GM19240 (cell line): ENCODE data around the gene TH.

Source experiments
- DNase-seq: peaks from one replicate; pipeline ENCODE4 v3.0.0; 2011; ENCODE audit warnings: low spot score; ENCODE audit not compliant: insufficient read length

The TH gene

DNA sequence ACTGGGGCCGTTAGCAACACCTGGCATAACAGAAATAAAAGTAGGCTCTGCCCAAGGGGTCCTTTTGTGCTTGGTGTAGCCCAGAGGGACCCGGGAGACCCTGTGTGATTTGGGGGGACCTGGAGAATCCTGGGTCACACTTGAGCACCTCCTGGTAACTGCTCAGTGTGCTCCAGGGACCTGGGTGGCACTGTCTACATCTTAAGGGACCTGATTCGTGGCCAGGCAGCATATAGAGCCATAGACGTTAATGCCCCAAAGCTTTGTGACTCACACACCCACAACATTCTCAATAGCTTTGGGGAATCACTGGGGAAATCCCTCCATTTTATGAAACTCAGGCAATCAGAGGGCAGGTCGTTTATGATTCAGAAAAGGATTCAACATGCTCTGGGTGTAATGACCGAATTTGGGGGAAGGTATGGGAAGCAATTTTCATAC lies 28.8 kb downstream of the TH start:
- DNase-seq, result no peak

DNA sequence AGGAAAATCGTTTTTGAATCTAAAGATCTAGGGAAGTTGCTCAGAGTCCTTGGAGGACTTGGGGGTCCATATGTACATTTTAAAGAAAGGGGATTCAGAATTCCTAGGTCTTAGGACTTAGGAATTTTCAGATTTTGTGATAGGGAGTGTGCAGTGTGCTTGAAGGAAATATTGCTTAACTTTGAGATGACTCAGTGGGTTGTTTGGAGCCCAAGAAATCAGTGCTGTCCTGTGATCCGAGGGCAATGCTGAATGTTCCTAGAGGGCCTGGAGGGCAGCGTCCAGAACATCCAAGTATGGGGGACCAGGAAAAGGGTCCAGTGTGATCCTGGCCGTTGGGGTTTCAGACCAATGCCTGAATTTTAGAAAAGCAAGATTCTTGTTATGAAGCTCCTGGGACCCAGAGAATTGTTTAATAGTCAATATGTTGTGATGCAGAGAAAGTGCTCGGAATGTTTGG lies 29.3 kb downstream of the TH start:
- no peak for DNase-seq

DNA sequence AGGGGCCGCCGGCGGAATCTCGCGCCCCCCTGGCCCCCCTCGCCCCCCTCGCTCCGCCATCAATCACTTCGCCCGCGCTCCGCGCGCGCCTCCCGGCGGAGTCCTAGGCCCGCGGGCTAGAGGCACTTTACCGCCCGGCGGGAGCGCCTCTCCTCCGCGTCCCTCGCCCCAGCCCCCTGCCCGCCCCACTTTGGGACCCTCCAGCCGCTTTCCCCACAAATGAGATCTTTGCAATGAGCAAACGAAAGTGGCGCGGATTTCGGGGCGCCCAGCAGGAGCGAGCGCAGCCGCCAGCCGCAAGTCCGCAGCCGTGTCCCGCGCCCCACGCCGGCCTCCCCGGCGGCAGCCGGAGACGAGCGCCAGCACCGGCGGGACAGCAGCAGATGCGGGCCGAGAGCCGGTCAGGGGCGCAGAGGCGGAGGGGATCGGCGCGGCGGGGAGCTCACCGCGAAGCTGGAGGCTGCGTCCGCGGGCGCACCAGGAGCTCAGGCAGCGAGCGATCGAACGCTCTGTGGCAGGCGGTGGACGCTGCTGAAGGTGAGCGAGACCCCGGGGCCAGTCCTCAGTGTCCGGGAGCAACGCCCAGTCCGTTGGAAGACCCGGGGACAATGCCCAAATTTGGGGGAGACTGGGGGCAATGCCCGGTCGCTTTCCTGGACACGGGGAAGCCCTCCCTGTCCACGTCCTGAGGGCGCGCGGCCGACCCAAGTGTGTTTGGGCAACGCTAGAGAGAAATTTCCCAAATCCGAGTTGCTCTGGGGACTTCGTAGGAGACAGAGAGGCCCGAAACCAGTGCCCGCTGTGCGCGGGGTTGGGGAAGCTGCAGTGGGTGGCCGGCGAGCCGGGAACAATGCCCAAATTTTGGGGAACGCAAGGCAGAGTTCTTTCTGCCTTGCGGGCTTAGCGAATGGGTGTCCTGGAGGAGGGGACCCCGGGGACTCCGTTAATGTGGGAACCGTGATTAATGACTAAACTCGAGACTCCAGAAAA lies 30.9 kb downstream of the TH start:
- no peak for DNase-seq

DNA sequence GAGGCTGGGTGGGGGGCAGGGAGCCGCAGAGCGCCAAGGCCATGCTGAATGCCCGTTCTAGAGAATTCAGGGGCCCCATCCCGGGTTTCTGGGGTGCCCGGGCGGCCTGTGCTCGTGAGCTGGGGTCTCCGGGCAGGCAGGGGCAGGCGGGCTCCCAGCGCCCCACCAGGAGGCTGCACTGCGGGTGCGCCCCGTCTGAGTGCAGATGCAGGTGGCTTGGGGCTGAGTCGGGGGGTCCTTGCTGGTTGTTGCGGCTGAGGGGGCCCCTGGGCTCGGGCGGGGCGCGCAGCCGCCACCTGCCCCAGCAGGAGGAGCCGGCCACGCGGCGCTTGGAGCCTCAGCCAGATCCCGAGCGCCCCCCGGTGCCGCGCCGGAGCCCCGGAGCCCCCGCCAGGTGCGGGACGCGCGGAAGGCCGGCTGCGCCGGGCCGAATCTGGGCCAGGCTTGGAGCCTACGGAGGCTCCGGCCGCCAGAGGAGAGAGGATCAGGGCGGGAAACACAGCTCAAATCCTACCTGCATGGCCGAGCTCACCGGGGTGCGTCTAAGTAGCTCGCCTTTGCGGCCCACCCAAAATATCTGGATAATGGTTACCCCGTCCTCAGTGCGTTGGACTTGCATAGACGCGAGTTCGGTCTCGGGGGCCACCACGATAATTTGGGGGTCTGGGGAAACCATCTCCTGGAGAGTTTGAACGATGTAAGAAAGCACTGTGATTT lies 31.8 kb downstream of the TH start:
- DNase-seq, result no peak

DNA sequence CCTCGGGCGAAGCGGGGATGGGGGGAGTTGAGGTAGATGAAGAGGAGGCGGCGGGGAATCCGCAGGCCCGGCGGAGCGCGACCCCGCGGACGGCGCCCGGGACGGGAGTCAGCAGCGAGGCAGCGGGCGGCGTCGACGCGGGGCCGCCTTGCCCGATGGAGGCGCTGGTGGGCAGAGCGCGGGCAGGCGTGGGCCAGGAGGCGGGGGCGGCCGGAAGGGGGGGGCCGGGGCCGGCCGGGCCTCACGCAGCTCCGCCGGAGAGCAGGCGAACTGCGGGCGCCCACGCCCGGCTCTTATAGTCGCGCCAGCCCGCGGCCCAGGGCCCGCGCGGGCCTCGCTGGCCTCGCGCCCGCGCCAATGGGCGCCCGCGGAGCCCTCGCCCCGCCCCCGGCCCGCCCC lies 32.5 kb downstream of the TH start, which contains the start of gene IGF2:
IGF2 (minus strand) TSS at position 267 of the 399 bp plus-strand sequence. CDS start 3,866 bp downstream, outside the sequence.
- no peak for DNase-seq

DNA sequence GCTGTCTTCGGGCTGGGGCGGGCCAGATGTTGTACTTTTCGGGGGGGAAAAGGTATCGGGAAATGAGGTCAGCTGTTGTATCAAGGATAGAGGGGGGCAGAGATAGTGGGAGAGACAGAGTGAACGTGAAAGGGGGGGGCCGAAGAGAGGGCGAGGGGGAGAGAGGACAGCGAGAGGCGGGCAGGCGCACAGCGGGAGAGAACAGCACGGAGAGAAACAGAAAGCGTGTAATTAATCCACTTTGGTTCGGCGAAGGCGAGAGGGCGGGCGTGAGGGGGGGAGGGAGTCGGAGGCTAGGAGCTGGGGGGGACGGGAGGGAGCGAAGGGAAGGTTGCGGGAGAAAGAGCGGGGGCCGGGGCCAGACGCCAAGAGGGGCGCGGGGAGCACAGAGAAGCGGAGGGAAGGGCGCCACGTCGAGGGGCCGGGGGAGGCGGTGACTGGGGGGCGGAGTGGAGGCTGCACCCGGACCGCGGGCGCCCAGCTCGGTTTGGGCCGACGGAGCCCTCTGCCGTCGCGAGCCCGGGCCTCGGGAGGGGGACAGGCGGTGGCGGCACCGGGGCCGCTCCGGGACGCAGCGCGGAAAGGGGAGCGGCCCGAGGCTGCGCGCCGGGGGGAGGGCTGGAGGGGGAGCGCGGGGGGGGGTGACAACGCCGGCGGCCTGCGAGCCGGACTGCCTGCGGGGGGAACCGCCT lies 33.0 kb downstream of the TH start:
- DNase-seq, result no peak

DNA sequence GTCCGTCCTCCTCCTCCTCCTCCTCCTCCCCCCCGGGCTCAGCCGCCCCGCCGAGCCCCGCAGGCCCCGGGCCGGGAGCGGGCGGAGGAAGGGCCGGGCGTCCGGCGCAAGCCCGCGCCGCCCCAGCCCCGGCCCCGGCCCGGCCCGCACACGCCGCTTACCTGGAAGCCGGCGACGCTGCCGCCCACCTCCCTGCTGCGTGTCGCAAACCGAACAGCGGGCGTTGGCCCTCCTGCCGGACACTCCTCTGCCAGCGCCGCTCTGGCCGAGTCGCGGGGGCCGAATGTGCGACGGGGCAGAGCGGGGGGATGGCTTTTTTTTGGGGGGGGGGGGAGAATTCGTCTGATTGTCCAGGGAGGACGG lies 33.6 kb downstream of the TH start:
- DNase-seq, result no peak

DNA sequence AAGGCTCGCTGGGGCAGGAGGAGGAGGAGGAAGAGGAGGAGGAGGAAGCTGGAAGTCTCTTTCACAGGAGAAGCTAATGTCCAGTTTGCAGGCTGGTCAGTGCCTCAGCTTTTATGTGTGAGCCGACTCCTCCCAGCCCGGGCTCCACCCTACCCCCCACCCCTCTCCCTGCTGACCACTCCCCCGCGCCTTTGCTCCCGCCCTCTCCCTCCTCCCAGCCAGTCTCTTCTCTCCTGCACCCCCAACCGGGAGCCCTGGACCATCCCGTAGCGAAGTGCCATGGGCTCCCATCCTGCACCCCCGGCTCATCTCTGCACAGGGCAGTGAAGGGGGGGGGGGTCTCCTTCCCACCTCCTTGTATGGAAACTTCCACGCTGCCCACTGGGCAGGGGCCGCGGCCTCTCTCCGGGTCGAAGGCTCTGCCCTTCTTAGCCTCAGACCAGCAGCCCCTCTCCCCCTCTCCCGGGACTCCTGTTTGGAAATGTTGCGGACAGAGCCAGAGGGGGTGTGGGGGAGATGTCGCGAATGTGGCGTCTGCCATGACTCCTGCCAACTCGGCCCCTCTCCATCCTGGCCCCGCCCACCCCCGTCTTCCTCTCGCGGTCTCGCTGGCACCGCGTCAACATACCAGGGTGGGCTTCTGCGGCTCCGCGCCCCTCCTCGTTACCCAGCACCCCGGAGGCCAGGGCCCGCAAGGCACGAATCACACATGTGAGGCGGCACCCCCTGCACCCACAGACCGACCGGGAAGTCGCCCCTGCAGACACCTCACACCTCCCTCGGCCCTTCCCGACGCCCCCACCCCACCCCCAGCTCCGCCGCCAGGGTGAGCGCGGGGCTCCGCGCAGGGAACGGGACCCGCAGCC lies 34.2 kb downstream of the TH start:
- DNase-seq, result no peak

DNA sequence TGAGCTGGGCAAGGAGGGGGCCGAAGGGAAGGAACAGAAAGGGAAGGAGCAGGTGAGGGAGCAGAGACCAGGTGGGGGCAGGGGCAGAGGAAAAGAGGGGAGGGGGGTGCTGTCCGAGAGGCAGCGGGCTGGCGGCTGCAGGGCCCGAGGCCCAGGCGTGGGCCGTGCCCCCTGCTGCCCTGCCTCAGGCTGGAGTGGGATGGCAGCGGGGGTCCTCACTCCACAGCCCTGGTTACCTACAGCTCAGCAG lies 34.7 kb downstream of the TH start:
- no peak for DNase-seq

DNA sequence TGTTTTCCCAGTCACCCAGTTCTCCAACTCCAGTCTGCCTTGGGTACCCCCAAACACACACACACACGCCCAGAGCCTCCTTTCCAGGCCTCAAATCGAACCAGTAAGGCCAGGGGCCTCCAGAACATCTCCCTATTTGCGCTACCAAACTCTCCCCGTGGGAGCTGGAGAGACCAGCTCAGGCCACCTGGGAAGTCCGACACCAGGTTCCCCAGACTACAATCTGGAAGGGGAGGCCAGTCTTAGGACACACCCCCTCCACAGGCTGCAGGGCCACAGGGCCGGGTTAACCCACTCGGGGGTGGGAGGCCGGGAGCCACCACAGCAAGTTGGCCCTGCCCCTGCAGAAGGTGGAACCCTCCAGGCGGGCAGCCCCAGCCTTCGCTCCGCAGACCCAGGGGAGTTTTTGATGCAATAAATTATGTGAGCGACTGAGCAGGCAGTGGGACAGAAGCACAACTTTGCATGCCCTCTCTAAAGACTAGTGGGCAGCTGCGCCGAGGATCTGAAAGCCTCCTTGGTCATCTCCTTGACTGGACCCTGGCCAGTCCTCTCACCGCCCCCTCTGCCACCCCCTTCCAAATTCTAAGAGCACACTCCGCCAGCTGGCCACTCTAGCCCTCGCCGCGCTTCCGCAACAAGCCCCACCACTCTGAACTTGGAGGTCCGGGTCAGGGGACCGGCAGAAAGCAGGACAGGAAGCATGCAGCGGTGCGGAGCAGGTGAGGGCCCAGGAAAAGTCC lies 35.2 kb downstream of the TH start:
- no peak for DNase-seq

DNA sequence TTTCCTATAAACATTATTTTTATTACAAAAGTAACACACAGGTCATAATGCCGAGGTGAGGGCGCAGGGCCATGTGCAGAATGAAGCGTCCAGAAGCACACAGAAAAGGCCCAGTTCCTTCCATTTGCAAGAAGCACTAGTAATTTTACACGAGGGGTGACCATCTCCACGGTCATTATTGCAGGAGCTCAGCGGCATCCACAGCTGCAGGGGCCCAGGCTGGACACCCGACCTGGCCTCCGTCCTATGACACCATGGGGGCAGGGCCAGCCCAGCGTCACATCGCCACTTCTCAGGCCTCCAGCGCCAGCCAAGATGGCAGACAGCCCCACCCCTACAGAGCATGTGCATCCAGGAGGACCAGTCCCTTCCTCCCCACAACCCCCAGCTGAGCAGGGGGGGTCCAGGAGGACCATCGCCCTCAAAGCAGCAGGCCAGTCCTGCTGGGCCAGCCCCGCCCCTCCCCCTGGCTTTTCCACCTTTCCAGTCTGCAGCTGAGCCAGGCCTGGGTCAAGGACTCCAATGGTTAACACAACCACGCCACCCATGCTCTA lies 35.9 kb downstream of the TH start:
- no peak for DNase-seq

DNA sequence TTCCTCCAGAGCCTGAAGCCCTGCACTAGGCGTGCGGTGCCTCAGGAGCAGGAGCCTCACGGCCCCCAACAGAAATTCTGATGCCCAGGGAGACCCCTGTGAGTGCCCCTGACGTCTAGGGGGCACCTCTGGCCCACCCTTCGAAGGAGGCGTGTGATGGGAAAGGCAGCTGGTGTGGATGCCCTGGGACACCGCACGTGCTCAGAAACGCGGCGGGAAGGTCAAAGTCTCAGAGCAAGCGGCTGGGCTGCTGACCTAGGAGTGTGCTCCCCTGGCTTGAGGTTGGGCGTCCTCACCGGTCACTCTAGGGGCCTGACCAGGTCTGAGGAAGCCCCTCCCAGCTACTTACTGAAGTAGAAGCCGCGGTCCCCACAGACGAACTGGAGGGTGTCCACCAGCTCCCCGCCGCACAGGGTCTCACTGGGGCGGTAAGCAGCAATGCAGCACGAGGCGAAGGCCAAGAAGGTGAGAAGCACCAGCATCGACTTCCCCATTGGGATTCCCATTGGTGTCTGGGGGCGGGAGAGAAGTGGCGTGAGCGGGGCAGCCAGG lies 36.5 kb downstream of the TH start:
- DNase-seq, result no peak

DNA sequence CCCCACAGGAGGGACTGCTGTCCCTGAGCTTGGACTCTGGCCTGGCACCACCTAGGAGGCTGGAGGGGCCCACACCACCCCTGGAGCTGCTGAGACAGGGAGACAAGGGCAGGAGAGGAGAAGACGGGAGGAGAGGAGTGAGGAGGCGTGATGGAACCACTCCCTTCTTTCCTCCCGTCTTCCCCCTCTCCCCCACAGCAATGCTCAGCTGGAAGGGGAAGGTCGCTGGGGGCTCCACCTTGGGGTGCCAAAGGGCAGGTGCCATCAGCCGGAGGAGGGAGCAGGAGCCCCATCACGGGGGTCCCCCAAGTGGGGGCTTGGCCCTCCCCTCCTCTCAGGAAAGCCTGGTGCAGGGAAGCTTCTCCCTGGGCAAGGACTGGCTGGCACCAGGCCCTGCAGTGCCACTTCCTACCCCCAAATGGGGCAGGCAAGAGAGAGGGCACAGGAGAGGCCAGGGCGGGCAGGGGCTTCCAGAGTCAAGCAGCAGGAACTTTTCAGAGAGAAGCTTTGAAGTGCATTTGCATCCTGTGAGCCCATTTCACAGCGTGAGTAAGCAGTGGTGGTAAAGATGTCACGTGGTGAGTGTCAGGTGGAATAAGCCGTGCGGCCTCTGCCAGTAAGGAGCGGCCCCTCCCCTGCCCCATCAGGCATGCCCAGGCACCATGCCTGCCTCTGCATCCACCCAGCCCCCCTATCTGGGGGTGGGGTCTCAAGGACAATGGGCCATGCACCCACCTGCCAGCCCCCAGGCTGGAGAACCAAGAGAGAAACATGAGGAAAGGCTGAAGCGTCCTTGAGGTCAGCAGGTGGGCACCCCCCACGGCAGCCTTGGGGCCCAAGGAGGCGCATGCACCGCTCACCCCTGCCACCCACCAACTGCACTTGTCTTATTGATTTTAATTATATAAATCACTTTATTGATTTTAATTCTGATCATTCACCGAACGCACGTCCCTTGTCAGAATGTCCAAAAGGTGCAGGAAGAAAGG lies 37.3 kb downstream of the TH start:
- no peak for DNase-seq

DNA sequence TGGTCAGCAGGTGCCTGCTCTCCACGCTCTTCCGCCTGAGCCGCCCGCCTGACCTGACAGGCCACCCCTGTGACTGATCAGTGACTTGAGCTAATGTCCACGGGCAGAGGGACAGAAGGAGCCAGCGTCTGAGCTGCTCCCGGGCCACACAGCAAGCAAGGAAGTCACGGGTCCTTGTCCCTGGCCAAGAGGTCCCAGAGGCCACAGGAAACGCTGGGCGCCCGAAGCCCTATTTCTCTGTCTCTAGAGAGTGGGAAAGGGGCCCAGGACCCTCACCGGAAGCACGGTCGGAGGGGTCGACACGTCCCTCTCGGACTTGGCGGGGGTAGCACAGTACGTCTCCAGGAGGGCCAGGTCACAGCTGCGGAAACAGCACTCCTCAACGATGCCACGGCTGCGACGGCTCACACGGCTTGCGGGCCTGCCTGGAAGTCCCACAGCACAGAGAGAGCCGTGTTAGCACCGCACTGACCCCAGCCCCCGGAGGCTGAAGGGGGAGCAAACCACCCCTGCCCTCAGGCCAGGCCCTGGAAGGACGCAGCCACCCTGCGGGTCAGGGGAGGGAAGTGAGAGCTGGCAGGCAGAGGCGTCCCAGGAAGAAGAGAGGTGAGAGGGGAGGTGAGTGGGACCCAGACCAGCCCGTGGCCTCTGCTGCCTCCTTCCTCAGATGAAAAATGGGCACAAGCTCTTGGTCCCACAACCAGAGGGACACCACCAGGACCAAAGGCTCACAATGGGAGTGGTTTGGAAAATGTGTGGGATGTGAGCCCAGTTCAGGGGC lies 38.2 kb downstream of the TH start:
- DNase-seq, result no peak

DNA sequence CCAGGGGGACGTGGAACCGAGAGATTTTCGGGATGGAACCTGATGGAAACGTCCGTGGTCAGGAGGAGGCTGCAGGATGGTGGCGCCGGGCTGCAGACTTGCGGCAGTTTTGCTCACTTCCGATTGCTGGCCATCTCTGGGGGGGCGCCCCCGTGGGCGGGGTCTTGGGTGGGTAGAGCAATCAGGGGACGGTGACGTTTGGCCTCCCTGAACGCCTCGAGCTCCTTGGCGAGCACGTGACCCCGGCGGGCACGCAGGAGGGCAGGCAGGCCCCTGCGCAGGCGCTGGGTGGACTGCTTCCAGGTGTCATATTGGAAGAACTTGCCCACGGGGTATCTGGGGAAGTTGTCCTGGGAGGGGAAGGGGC lies 38.8 kb downstream of the TH start:
- no peak for DNase-seq

DNA sequence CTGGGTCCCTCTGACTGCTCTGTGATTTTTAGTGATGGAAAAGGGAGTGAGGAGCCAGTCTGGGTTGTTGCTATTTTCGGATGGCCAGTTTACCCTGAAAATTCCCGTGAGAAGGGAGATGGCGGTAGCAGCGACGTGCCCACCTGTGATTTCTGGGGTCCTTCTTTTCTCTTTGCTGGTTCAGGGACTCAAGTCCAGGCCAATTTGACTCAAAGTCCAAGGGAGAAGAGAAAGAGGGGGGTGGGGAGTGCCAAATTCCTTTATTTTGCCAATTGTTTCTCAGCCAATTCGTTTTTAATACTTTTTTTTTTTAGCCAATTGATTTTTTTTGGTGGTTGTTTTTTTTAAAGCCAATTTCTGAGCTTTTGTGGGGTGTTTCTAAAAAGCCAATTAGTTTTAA lies 39.4 kb downstream of the TH start:
- DNase-seq, result no peak

DNA sequence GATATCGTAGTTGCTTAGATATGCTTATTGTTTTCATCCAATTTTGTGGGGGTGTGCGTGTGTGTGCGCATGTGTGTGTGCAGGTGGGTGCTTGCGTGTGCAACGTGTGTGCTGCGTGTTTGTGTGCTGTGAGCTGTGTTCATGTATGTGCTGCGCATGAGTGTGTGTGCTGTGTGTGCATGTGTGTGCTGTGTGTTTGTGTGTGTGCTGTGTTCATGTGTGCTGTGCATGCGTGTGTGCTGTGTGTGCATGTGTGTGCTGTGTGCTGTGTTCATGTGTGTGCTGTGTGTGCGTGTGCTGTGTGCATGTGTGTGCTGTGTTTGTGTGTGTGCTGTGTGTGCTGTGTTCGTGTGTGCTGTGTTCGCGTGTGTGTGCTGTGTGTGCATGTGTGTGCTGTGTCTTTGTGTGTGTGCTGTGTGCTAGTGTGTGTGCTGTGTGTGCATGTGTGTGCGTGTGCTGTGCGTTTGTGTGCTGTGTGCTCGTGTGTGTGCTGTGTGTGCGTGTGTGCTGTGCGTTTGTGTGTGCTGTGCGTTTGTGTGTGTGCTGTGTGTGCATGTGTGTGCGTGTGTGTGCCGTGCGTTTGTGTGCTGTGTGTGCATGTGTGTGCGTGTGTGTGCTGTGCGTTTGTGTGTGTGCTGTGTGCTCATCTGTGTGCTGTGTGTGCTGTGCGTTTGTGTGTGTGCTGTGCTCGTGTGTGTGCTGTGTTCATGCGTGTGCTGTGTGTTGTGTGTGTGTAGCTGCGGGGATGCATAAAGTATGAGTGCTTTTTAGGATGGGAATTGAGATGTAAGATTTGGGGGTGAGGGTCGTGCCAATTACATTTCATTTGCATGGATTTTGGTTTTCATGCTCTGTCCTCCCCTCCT lies 40.0 kb downstream of the TH start:
- no peak for DNase-seq
